G401 (cell line): Measurements from ENCODE around the gene KCNK3. TPM values are rescaled to one million over a fixed set of nuclear protein-coding genes. Genes with fewer than 3 reads are reported as not detected.

ENCODE experiments used
- DNase-seq: peaks from one replicate; pipeline ENCODE4 v3.0.0-alpha.2; 2015; ENCODE audit warnings: low spot score
- in situ Hi-C: cut with HindIII; loops from 2 replicates; pipeline ENCODE4 v1.10.0; 2016; ENCODE audit warnings: low sequenced_read_pairs, mixed read lengths
- total RNA-seq: library from RNA; depleted of rRNA; stranded (reverse); fragments of >200 nt; shearing (Covaris generic); gene quantifications from 2 replicates; pipeline ENCODE4 v1.2.3, GENCODE V29; 2014

Gene KCNK3
- total RNA-seq, 1 experiment from 2014 or later = not detected

DNA sequence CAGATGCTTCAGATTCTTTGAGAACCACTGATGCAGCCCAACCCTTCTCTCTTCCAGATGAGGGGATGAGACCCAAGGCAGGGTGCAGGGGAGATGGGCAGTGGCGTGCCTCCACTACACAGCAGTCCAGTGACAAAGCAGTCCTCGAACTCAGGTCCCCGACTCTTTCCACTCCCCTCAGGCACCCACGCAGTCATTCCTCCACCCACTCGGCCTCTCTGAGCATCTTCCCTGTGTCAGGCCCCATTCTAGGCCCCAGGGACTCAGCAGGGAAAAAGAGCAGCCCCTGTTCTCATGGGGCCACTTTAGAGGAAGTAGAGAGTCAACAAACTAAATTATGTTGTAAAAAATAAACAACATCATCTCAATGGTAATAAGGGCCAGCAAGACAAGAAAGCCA is 15.2 kb downstream of the KCNK3 start:
- in situ Hi-C loops = no loop called here

DNA sequence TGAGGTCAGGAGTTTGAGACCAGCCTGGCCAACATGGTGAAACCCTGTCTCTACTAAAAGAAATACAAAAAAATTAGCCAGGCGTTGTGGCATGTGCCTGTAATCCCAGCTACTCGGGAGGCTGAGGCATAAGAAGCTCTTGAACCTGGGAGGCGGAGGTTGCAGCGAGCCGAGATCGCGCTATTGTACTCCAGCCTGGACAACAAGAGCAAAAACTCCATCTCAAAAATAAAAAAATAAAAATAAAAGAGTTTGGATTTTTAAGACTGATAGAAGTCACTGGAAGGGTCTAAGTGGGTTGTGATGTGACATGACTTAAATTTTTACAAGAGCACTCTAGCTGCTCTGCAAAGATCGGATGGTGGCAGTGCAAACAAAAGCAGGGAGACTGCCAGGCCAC is 15.9 kb downstream of the KCNK3 start:
- in situ Hi-C loops = no loop called here
- no peak for DNase-seq

More for the DNA sequence above, 15.2 kb downstream of the KCNK3 start:
- DNase-seq = no peak

DNA sequence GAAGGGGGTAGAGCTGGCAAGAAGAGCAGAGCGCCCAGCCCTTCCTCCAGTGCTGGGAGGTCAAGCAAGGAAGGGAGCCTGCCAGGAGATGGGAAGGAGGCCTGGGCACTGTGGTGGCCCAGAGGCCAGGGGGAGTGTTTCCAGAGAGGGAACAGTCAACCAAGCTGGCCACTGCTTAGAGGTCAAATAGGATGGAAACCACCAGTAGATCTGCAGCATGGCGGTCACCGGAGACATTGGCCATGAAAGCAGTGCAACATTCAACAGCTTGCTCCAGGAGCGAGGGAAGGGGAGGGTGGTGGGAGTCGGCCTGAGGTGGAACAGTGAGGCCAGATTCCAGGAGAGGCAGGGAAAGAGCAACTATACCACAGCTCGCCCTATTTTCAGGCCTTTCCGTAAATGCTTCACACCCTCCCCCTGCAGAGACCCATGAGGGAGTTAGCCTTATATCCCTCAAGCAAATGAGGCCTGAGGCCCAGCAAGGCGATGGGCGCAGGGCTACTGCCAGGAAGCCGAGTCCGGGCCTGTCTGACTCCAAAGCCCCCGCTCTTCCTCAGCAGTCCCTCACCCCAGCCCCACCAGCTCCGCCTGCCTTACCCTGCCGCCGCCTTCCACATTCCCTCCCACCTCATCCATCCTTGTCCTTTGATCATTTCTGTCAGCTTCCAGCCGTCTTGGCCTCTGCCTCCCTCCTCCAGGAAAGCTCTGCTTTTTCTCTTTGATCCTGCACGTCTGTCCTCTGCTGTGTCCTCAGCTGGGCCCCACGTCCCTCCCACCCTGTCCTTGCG is 17.0 kb downstream of the KCNK3 start:
- DNase-seq = no peak
- in situ Hi-C loops = no loop called here

DNA sequence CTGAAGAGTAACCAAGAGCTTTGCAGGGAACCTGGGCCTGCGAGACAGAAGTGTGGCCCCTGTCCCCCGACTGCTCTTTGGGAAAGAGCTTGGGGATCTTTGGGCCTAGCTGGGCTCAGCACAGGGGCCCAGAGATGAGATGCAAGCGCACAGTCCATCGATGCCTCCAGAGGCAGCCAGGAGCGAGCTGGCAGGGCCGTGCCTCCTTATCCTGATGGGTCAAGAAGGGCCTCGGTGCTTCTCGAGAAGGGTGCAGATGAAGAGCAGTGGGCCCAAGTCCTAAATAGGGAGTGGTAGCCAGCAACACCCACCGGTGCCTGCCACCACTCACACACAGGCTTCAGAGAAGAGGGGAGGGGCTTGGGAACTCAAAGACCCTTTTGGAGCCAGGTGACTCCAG is 17.6 kb downstream of the KCNK3 start:
- no peak for DNase-seq
- in situ Hi-C loops = no loop called here

DNA sequence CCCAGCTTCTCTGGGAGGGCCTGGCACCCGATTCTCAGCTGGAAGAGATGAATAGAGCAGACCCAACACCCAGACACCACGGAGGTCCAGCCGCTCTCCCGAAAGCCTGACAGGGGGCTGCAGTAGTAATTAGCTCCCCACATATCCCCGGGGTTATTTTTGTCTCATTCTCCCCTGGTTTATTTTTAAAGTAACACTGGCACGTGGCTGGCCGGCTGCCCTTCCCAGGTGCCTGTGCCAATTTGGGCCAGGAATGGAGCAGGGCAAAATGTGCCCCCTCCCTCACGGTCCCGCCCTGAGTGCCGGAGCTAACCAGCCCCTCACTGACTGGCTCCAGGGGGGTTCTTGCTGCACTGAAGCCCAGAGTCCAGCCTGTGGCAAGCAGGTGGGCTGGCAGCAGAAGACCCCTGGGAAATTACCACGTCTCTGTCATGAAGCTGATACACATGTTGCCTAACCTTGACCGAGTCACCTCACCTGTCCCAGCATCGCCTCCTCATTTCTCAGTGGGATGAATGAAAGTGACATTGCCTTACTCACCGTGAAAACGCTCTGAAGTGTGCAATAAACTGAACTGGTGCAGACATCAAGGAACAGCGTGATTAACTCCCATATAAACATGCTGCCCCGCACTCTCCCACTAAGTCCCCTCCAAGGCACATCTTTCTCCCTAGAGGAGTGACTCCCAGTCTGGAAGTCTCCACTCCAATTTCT is 18.4 kb downstream of the KCNK3 start:
- no peak for DNase-seq
- in situ Hi-C loops = no loop called here

DNA sequence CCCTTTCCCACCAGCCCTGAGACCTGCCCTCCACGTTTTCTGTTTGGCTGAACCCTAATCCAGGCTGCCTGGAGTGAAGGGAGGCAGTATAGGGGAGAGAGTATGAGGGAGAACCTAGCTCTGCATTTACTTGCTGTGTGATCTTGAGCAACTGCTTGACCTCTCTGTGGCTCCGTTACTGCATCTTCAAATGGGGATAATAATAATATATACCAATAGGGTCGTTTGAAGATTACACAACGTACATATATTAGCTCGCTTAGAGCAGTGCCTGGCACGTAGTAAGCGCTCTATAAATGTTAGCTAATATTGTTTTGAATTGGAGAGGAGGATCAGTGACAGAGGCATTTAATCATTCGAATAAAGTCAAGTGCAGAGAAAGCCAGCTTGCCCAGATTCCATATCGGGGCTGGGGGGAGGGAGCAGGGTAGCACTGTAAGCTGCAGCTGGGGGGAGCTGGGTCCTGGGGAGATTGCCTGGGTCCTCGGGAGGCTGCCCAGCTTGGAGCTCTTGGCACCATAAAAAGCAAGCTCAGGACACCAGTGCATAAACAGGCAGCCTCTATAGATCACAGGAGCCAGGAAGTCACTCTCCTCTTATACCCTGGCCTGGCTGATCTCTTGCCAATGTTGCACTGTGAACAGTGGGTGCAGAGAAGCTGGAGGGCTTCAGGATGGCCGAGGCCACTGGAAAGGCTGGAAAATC is 19.1 kb downstream of the KCNK3 start:
- DNase-seq = no peak
- in situ Hi-C loops = no loop called here

DNA sequence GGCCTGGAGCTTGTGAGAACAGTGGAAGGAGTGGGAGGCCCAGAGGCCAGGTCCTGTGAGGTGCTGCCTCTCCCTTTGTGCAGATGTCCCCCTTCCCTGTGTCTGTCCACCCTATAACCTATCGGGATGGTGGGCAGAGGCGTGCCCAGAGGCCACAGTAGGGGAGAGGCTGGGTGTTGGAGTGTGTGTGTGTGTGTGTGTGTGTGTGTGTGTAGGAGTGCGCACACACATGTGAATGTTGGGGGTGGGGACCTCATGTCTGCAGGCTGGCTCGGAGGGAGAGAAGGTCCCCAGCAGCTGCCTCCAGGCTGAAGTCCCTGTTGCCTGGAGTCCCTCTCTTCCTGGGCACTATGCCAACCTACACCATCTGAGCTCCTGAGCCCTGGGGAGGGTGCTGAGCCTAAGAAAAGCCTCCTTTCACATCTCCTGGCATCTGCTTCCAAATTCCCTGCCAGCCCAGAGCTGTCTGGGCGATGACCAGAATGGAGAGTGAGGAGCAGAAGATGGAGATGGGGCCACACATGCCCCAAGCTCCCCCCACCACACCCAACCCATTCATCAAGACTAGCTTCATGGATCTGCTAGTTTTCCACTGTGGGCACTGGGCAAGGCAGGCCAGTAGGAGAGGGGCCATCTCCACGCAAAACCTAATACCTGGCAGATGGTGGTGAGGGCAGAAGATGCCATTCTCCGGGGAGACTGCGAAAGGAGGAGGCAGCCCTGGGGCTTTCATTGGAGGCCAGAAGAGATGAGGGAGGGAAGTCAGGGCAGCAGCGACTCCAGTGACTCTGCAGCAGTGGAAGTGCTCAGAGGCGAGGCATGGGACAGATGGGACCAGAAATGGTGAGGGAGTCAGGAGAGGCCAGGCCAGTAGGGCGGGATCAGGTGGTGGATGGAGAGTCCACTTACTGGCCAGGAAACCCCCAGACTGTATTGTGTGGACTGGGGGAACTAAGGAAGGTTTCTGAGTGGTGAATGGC is 20.3 kb downstream of the KCNK3 start:
- in situ Hi-C loops = no loop called here

DNA sequence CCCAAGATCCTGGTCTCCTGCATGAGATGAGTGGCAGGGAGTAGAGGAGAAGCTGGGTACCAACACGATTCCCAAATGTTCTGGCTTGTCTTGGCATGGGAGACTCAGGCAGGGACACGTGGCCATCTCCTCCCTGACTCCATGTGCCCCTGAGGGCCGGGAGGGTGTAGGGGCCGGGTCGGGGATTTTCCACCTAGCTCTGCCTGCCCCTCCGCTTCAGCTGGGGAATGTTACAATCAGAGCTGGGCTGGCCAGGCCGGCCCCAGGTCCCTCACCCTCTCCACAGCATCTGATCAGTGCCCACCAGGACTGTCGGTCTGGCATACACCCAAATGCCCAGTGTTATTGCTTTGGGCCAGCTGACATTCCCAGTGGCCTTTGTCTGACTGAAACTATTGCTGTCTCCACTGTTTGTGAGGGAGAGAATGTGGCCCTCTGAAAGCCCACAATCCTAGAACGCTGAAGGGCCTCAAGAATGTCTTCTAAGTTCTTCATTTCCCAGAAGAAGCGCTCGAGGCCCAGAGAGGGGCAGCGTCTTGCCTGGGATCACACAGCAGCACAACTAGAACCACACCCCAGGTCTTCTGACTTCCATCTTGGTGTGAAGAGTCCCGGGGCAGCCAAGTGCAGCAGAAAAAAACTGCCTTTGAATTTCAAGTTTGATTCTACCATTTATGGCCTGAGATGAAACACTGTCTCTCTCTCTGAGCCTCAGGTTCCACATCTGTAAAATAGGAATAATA is 23.2 kb downstream of the KCNK3 start:
- in situ Hi-C loops = no loop called here
- DNase-seq = no peak

More for the DNA sequence above, 20.3 kb downstream of the KCNK3 start:
- DNase-seq = peak; percentile 92

DNA sequence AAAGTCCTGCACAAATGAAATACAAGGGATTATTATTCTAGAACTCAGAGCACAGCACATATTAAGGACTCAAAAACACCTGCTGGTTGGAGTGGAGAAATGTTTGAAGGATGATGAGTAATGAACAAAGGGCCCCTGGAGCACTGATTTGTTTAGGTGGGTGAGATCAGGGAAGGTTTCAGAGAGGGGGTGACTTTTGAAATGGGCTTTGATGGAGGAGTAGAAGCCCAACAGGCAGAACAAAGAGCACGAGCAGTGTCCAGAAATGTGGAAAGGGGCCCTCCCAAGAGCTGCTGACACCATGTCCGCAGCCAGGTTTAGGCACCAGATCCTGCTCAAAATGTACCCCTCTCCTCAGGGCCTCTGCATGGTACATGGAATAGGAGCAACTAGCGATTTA is 23.8 kb downstream of the KCNK3 start:
- in situ Hi-C loops = no loop called here
- DNase-seq = no peak

DNA sequence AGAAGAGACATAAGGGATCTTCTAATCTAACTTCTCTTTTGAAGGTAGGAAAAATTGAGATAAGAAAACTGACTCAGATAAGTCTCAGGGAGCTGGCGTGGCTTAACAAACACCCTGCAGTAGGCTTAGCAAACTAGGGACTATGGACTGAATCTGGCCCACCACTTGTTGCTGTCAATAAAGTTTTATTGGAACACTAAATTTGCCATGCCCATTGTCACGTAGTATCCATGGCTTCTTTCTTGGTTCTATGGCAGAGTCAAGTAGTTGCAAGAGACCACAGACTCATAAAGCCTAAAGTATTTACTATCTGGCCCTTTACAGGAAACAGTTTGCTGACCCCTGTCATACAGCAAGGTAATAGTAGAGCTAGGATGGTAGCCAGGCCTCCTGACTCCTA is 24.2 kb downstream of the KCNK3 start:
- in situ Hi-C loops = no loop called here
- no peak for DNase-seq

DNA sequence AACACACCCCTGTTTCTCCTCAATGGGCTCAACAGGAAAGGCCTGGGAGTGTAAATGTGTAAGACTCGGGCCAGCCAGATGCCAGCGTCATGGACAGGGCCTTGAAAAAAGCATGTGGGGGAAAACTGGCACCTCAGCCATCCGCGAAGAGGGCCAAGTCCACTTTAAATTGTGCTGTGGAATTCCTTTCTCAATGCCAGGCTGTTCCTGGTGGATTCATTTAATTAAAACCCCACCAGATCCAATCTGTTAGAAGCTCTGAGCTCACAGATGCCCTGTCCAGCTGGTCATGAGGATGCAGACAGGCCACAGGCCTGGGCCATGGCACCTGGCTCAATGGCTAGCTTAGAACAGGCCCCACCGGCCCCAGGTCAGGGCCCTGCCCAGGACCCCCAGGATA is 24.8 kb downstream of the KCNK3 start:
- peak; percentile 89 for DNase-seq
- in situ Hi-C loops = no loop called here

DNA sequence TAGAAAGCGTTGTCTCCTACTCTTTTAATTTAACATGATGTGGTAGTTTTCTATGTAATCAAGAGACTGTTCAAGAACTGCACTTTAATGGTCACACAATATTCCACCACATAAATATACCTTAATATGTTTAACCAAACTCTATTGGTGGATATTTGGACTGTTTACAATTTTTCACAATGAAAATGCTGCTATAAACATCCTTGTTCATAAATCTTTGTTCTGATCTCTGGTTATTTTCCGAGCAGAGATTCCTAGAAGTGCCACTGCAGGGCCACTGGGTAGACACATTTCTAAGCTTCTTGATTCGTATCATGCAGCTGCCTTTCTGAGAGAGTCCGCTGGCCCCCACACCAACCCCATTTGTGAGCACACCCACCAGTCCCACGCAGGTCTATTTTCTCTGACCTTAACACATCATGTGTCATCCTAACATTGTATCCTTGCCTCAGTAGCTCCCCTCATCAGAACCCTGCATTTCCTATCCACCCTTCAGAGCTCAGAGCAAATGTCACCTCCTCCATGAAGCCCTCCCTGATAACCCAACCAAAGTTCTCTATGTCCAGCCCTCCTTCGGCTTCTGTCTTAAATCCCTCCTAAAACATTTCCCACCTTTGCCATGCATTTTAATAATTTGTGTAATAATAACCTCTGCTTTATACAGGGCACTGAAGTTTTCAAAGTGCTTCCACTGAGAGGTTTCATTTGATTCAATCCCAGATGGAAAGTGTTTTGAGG is 26.6 kb downstream of the KCNK3 start:
- in situ Hi-C loops = no loop called here
- no peak for DNase-seq

DNA sequence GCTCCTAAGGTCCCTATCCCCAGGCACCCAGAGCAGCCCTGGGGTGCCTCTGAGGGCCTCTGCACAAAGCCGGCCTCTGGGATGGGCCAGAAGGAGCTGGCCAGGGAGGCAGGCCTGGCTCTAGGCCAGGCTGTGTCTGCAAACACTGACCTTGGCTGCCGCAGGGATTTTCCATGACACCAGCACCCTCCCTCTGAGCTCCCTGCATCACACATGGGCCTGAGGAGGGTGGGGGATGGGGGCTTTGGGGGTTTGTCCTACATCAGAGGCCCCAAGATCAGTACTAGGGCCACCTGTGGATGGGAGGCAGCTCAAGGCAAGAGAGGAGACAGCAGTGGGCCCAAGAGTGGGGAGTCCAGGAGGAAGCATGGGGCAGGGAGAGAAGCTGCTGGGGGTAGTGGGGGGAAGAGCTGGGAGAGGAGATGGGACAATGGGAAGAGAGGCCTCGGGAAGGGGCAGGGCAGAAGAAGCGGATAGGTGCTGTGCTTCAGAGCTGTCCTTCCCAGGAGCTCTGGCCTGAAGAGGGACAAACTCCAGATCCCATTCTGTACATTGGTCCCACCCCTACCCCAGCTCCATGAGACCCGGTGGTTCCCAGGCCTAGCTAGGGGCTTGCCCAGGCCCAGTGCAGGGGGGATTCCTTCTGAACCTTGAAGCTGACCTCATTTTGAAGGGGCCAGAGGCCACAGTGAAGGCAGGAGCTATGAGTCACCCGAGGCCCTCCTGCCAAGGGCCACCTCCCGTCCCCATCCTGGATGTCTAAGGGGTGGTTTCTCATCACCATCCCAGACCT is 28.0 kb downstream of the KCNK3 start:
- in situ Hi-C loops = no loop called here
- peak; percentile 67 for DNase-seq

DNA sequence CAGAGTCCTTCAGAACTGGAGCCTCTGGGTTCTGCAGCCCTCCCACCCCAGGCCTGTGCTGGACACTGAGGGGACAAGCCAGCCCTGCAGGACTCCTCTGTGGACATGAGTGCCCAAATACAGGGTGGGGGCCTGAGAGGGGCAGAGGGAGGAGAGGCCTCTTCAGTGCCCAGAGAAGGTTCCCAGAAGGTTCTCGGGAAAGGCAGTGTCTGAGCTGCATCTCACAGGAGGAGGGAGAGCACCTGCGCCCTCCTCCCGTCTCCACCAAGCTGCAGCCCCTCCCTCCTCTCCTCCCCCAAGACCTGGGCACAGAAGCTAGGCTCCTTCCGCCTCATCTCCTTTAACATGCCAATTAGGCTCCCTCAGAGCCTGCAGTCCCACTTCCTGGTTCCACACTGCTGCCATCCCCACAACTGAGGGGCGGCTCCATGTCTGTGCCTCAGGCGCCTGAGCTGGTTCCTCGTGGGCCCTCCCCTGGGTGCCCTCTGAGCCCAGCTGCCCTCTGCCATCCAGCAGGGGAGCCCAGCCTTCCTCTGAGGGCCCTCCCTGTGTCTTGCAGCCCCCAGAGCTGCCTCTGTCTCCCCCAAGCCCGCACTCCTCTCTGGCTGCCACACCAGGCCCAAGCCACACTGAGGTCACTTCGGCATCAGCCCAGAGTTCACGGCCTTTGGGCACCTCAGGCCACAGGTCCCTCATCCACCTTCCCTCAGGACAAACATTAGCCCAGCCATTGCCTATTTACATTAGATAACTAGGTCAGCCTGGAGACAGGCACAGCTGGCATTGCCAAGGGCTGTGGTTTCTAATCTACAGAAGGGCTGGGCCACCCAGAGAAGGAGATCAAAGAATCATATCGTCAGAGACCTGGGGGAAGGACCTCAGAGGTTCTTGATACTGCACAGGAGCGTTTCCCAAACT is 28.9 kb downstream of the KCNK3 start:
- in situ Hi-C loops = no loop called here
- DNase-seq = no peak

DNA sequence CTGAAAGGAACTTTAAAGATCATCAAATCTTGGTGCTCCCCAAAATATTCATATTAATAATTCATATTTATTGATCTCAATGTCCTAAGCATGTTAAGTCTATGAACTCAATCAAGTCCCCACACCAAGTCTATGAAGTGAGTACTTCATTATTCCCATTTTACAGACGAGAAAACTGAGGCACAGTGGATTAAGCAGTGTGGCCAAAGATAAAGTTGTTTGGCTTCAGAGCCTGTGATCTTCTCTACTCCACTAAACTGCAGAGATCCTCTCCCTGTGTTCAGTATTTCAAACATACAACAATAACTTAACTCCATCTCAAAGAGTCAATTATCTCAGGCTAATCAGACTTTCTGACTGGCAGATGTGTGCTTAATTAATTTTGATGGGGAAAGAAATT is 29.8 kb downstream of the KCNK3 start:
- DNase-seq = no peak
- in situ Hi-C loops = no loop called here

DNA sequence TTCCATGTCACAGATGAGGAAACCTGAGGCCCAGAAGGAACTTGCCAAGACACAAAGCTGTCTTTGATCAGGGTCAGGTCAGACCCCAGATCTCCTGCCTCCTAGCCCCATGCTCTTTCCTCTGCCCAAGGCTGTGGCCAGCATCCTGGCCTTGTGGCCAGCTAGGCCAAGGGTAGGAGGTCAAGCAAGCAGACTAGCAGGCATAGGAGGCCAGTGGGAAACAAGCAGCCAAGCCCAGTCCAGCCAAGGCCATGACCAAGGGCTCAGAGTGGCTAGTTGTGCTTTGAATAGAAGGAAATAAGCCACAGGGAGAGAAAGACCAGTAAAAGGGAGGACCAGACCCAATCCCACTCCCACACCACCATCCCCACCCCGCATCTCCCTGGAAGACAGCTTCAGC is 30.4 kb downstream of the KCNK3 start:
- no peak for DNase-seq
- in situ Hi-C loops = no loop called here
